Activated CD4-positive, alpha-beta T cell treated with anti-CD3 and anti-CD28 coated beads, Interleukin-2, amount 50 U/mL, for 4 hours (primary cell): ENCODE data around the gene SCIMP.
"Not testable (repeated sequence)": the region's sequence is repeated elsewhere in the genome, so short reads cannot be mapped to it uniquely, and the experiment has no call there.

Experiments used
- DNase-seq, 2 experiments: peaks; one replicate each; pipeline ENCODE4 v3.0.0-alpha.2; 2020

SCIMP gene

GRCh38 chr17:5183410-5183793 lies 51.3 kb downstream of the SCIMP start:
- no peak for DNase-seq

GRCh38 chr17:5182597-5183409 lies 51.9 kb downstream of the SCIMP start:
- no peak for DNase-seq

GRCh38 chr17:5181509-5182305 lies 53.0 kb downstream of the SCIMP start:
- no peak for DNase-seq

- DNase-seq: no peak
Measured at GRCh38 chr17:5179003-5179402, 55.7 kb downstream of the SCIMP start.

GRCh38 chr17:5175027-5175426 lies 59.6 kb downstream of the SCIMP start:
- DNase-seq: not testable (repeated sequence)

- DNase-seq: not testable (repeated sequence)
Measured at GRCh38 chr17:5165791-5166564, 68.7 kb downstream of the SCIMP start.

- no peak for DNase-seq
Measured at GRCh38 chr17:5164436-5164835, 70.2 kb downstream of the SCIMP start.

GRCh38 chr17:5161793-5162192 lies 72.9 kb downstream of the SCIMP start:
- DNase-seq: not testable (repeated sequence)

- DNase-seq: not testable (repeated sequence)
Measured at GRCh38 chr17:5160702-5161101, 74.0 kb downstream of the SCIMP start.
